Activated CD4-positive, alpha-beta T cell treated with anti-CD3 and anti-CD28 coated beads for 1 hour (primary cell): ENCODE measurements around the gene SLC22A1.
"Not testable (repeated sequence)": the region's sequence is repeated elsewhere in the genome, so short reads cannot be mapped to it uniquely, and the experiment has no call there.

Source experiments
- DNase-seq: peaks from one replicate; pipeline ENCODE4 v3.0.0-alpha.2; 2020

SLC22A1 gene

DNA sequence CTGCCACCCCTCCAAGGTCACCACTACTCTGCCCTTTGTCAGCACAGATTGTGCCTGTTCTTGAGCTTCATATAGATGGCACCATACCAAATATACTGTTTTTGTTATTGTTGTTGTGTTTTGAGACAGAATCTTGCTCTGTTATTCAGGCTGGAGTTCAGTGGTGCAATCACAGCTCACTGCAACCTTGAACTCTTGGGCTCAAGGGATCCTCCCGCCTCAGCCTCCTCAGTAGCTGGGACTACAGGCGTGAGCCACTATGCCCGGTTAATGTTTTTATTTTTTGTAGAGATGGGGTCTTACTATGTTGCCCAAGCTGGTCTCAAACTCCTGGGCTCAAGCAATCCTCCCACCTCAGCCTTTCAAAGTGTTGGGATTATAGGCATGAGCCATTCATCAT is 18.9 kb downstream of the SLC22A1 start:
- not testable (repeated sequence) for DNase-seq

DNA sequence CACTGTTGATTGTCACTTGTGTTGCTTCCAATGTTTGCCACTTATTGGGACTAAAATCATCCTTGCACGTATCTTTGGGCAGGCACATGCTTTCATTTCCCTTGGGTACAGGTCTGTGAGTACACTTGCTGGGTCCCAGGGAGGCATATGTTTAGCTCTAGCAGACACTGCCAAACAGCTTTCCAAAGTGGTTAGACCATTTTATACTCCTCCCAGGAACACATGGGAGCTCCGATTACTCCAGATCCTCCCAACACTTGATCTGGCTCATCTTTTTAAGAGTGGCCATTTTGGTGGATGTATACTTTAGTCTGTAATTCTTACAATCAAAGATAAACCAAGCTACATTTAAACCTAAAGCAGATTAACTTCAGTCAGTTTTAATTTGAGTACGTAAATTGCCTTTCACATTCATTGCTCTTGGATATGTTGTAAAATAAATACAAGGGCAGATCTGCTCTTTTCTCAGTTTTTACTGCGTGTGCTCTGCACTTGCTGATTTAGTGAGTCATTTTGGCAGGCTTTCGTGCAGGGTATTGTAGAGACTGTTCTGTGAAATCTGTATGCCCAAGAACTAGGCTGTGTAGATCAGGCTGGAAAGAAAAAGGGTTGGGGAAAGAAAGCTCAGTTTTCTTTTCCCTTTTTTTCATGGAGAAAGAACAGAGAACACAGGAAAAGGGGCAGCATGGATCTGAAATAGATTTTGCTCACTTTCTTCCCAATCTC is 19.5 kb downstream of the SLC22A1 start:
- DNase-seq, result no peak

DNA sequence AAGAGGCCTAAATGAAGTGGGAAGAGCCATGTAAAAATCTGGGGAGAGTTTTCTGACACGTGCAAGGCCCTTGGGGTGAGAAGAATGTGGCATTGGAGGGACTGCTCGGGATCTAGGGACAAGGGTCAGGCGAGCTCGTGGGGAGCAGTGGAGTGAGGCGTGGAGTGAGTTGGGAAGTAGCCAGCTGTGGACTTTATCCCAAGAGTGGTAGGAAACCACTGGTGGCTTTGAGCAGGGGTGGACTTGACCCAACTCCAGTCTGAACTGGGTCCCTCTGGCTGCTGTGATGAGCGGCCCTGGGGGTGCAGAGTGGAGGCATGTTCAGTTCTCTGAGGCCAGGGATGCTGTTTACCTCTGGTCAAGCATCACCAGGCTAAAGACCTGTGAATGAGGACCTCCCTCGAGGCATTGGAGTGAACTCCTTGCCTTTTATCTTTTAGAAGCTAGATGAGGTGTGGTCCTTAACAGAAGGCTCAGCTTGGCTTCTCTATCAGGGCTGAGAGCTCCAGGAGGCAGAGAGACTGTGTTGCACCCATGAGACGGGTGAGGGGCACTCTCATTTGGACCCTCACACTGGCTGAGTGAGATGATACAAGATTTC is 20.6 kb downstream of the SLC22A1 start:
- DNase-seq, result no peak

DNA sequence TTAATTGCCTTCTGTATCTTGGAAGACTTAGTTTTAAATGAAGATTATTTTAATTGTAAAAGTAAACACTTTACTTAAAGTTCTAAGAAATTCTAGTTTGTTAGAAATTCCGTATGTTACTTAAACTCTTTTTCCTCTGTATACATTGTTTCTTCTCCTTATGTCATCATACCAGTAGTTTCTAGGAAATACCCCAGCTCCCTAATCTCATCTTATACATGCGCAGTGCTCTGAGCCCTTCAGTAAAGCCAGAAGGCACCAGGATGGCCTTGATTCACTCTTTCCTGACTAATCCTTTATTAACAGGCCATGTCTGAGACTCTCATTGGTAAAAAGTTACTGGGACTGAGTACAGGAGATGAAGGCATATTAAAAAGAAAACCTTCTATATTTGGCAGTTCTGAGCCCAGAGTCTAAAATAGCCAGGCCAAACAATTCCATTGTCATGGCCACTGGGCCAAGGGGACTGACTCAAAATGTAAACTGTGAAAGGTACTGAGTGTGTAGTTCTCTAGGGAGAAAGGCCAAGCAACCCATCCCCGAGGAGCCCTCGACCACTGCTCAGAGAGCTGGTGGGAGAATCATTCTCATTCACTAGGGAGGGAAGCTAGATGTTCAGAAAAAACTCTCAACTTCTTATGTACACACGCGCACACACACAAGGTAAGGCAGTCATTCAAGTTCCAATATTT is 25.0 kb downstream of the SLC22A1 start:
- no peak for DNase-seq

DNA sequence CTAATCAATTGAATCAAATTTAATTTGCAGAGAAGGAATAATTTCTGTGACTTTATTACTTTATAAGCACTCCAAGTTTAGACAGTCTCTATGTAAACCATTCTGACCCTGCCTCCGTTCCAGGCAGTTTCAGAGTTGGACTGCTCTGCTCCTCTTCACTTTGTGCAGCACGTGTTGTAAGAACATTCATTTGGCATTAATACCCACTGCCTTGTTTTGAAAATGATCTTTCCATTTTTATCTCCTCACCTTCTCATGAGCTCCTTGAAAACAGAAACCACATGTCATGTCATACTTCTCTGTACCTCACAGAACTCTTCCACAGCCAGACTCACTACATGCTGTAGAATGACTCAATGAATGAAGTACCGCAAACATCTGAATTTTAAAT is 25.5 kb downstream of the SLC22A1 start:
- no peak for DNase-seq

DNA sequence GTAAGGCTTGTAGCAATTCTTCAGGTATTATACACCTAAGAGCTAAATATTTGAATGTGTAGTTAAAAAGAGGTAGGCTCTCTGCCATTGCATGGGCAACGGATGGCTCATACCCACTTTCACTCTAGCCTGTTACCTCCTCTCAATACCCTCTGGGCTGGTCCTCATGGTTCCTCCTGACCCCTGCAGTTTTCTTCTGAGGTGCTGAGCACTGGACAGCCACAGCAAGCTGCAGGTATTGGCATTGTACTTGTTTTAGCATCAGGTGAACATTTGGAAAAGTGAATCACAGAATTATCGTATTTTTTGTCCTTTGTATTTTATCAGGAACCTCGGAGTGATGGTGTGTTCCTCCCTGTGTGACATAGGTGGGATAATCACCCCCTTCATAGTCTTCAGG is 32.9 kb downstream of the SLC22A1 start:
- DNase-seq, result no peak

DNA sequence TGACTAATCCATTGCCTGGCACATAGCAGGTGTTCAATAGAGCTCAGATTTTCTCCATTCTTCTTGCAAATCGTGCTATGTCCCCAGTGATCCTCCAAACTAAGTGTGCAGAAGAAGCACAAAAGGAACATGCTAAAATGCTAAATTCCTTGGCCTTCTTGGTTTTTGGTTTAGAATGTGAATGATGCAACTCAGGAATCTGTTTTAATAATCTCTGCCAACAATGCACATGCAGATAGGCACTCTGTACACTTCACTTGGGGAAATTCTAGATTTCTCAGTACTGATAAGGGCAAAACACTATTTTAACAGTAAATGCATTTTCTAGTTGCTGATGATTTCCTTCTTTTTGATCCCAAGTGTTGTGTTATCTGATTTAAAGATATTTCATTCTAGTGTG is 35.2 kb downstream of the SLC22A1 start:
- DNase-seq, result no peak

DNA sequence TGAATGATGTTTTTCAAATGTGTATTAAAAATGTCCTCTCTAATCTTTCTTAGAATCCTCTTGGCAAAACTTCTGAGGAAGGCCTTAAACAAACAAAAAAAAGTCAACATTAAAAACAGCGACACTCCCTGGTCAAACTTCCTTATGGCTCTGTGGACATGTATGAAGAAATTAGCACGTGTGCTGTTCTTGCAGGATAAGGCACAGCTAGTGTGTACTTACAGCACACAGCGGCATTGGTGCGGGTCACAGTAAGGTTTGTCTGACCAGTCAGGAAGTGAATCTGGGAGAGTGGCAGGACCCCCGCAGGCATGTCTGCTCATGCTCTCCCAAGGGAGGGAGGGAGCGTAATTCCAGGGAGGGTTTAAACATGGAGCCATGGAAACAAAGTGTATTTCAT is 38.8 kb downstream of the SLC22A1 start:
- no peak for DNase-seq

DNA sequence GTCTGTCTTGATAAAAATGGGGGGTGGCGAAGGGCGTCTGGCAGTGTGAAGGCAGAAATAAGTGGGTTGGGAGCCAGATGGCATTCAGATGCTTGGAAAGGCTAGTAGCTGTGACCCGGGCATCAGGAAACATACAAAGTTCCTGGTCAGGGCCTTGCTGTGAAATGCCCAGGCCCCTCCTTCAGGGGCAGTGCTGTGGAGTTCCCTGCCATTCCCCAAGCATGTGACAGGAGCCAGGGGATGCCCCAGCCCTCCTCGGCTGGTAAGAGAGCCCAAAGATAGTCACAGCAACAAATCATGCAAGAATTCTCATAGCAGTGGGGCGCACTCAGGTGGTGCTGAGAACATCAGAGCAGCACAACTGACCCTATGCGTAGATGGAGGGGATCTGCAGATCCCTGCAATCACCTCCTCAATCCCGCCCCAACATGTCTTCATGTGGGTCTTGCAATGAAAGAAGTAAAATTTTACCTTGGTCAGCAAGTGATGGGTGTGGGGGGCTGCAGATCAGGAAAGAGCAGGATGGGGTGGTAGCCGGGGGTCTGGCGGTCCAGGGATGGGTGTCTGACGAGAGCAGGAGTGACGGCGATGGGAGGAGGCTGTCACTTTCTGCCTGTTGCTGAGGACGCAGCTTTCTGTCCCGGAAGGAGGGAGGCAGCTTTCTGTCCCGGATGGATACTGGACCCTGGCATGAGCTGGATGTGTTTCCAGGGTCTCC is 39.5 kb downstream of the SLC22A1 start:
- no peak for DNase-seq

DNA sequence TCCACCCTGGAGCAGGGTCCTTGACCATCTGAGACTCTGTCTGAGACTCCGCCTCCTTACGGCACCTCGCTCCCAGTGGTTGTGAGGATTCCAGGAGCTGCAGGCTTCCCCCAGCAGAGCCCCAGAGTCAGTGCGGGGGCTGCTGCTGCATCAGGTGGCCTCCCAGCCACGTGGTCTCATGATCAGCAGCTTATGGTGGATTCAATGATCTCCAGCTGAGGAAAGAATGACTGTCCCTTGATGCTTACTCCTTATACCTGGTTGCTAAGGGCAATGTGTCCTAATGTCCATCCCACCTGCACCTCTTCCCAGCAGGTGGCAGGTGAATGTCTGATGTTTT is 40.0 kb downstream of the SLC22A1 start:
- no peak for DNase-seq

DNA sequence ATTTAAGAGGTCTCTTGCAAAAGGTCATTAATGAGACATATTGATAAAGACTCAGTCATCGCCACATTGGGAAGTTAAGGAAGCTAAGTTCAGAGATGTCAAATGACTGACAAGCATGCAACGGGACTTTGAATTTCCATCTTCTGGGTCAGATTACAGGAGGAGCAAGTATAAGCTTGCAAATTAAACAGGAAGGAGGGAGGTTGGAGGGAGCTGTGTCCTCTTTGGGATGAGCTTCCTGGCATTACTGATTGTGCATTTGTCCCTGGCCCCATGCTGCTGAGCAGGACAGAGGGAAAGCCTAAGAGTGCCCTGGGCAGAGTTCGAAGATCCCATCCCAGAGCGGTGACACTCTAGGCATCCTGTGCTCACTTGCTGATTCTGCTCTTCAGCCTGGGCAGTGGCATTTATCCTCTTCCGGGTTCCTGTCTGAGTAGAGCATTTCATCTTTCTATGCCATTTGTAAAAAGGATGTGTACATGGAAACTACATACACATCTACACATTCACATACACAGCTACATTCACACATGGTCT is 40.5 kb downstream of the SLC22A1 start:
- no peak for DNase-seq

DNA sequence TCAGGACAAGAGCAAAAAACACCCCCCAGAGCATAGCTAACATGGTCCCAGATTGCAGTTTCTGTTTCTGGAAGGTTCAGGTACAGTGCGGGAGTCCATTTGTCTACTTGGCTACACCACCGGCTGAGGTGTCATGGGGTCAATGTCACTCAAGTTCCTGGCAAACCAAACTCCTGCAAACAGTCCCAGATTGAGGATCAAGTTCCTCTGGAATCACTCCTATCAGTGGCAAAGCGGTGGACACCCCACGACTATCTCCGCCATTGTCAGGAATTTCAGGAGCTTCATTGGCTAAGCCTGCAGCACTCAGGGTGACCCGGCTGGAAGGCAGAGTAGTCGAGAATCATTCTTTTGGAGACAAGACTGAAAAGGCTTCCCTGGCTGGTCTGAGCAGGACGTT is 41.8 kb downstream of the SLC22A1 start:
- DNase-seq, result no peak

DNA sequence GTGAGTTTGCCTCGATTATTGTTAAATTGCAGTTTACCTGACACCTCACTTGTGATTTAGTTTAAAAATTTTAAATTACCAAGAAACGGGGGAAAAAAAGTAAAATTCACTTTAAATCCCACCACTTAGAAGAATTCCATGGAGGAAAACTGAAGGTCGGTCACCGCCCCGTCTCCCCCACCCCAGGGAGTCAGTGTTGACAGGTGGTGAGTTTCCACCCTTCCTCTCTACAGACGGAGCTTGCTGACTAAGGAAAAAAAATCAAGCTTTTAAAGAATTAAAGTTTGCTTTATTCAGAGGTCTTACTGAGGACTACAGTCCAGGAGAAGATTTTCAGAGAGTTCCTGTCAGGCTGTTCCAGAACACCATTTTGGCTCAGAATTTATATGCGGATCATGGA is 42.3 kb downstream of the SLC22A1 start:
- no peak for DNase-seq

DNA sequence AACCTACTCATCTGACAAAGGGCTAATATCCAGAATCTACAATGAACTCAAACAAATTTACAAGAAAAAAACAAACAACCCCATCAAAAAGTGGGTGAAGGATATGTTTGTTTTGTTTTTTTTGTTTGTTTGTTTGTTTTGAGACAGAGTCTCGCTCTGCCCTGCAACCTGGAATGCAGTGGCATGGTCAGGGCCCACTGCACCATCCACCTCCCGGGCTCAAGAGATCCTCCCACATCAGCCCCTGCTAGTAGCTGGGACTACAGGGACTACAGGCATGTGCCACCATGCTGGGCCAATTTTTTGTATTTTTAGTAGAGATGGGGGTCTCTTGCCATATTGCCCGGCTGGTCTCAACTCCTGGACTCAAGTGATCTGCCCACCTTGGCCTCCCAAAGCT is 44.3 kb downstream of the SLC22A1 start:
- not testable (repeated sequence) for DNase-seq

DNA sequence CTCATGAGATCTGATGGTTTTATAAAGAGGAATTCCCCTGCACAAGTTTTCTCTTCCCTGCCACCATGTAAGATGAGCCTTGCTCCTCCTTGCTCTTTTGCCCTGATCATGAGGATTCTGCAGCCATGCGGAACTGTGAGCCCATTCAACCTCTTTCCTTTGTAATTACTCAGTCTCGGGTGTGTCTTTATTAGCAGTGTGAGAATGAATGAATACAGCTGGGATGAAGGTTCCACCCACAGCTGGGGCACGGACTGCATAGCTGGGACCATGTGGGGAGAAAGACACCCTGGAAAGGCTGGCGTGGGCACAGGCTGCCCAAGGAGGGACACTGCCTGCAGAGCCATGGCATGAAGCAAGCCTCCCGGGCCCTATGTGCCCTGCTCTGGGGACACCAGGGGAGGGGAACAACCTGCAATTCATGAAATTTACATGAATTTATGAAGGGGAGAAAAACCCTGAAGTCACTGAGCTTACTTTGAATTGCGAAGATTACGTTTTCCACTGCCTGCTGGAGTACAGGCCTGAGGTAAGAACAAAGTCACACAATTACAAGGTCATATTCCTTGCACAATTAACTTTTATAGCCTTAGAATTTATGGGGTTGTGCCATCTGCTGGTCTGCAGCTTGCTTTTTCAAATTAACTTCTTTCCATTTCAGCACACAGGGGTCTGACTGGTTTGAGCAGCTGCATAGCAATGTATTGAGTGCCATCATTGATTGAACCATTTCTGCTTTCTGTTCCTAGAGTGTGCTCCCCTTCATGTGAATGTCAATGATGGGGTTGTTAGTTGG is 46.2 kb downstream of the SLC22A1 start:
- DNase-seq, result no peak

DNA sequence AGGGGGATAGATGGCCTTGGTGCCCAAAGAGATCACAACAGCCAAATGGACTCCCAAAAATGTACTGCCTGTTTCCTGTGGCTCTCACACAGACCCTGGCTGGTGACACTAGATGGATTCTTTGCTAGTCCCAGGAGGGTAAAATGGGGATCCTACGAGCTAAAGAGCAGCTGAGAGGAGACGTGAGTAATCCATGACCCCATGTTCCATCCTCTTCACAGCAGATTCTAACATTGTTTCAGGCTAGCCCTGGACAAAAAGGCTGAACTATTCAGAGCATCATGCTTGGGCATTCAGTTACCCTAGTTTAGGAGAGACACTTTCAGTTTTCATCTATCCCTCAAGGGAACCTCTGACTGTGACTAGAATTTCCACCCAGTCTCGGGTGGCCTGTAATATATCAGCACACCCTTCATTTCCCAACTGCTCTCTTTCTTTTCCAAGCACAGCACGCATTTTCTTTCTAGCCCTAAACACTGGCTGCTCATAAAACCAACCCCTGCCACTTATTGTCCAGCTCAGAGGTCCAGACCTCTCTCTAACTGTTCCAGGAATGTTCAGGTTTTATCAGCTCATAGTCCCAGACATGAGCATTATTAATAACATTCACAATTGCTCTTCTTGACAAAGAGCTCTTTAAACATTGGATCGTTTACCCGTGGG is 48.5 kb downstream of the SLC22A1 start:
- DNase-seq, result no peak

DNA sequence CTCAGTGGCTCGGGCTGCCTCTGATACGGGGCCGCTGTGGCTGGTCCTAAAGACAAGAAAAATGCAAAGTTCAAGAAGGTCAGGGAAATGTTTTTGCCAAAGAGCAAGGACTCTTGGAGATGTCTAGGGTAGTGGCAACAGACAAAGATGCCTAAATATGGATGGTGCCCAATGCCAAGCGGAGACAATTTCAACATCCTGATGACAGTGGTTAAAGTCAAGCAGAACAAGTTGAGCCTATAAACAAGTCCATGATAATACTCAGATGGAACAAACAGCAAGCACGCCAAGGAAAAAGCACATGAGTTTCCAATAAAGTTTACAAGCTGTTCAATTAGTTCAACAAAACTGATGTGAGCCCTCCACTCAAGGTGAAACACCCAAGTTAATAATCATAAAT is 51.1 kb downstream of the SLC22A1 start:
- DNase-seq, result no peak

DNA sequence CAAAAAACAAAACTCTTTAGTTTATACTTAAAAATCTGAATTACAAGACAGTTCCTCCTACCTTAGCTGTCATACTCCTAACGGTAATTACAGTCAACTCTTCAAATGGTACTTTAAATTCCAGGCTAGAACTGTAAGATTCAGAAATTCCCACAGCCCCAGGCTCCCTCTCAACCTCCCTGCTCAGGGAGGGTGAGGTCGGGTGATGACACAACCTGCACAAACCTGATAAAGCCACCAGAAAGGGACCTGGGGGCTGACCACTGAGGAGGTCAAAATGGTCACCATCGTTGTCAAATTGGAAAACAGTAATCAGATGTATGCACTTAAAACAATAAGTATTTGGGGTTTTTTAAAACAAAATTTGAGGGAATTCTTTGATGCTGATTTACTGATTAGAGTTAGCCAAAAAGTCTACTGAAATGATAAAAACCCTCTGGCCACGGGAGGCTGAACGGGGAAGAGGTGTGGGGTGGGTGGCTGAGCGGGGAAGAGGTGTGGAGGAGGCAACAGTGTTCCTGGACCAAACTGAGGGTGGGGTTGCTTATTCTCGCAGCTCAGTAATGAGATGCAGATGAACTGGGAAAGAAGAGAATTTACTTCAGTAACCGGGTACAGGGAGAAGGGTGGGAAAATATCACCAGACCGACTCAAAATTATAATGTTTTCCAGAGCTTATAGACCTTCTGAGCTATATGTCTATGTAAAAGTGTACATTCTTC is 52.4 kb downstream of the SLC22A1 start:
- DNase-seq, result no peak

DNA sequence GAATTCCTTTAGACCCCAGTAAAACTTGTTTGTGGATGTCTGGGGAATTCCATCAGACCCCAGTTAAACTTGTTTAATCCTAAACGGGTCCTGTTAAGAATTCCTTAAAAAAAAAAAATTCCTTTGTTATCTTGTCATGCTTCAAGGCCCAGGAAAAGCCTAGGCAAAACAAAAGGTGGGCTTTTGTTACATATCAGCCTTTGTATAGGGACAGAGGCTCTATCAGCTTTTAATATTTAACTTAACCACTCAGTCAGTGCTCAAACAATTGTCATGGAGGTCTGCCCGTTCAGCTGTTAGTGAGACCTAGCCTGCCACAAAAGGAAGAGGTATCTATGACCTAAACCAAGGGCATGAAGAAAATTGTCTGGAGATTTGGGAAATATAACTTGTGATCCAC is 53.1 kb downstream of the SLC22A1 start:
- no peak for DNase-seq

DNA sequence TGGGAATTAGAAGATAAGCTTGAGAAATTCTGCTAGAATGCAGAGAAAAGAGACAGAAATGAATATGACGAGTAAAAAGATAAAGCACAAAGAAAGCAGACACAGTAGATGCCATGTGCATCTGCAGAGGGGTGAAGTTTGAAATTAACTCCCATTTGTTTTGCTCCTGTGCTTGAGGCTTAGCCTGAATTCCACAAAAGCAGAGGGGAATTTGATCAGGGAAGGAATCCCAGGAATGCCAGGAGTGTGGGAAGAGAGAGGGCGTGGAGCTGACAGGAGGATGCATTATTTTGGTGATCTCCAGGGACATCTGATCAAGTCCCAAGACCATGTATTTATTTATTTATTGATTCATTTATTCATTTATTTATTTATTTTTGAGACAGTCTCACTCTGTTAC is 55.6 kb downstream of the SLC22A1 start:
- no peak for DNase-seq

DNA sequence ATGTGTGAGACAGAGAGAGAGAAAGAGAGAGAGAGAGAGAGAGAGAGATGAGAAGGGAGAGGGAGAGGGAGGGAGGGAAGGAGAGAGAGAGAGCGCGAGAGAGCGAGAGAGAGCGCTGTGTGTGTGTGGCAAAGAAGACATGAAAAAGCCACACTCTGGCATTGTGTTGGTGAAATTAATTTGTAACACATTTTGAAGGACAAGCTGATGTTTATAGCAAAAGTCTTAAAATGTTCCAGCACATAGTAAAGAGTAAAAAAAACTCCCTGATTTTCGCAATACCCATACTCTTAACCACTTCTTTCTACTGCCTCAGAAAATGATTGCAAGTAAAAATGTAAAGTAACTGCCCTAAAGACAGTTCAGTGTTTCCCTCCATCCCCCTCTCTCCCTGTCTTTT is 56.7 kb downstream of the SLC22A1 start:
- no peak for DNase-seq

DNA sequence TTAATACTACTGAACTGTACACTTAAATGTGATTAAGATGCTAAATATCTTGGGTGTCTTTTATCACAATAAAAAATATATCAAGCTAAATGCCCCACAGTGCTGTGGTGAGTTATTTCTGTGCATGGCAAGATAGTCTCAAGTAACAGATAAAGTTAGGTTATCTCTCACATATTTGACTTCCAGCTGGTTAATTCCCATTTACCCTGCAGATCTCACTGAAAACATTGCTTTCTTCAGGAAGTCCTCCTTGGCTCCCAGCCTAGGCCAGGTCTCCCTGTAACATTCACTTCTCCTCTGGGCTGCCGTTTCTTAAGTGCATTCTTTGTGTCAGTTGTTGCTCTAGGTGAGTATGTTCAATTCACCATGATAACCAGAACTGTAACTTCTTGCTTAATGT is 59.1 kb downstream of the SLC22A1 start:
- no peak for DNase-seq
